ENCODE data around the gene PROSER1. TPM values are rescaled to one million over a fixed set of nuclear protein-coding genes. Genes with fewer than 3 reads are reported as not detected.
"Not testable (repeated sequence)": the region's sequence is repeated elsewhere in the genome, so short reads cannot be mapped to it uniquely, and the experiment has no call there.

Gene PROSER1
- total RNA-seq = 10 to 100 TPM; 39.9 to 41.8 TPM

DNA sequence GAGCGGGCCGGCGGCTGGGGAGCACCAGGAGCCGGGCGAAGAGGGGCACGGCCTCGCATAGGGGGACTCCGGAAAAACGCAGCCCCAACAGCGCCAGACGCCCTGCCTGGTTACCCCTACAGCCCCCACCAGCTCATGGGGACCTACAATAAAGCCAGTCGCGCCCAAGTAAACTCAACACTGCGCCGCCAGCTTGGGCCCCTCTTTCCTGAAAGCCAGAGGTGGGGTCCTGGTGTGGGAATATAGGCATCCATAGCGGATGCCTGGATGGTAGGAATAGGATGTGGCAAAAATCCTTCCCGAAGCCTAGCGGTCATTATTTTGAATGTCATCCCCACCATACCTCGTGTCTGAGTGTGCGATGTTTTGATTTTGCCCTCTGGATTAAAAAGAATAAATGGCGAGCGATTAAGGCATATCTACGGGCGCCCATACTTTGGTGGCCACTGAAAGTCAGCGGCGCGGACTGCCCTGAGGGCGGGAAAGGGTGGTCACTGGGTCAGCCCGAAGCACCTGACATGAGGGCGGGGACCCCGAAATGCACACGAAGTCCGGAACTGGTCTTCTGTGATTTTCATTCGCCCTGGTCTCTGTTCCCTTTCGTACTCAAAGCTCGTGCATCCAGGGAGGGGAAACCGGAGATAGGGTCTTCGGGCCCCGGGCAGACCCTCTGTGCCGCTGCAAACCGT lies at the start of gene PROSER1, which contains the start of gene NHLRC3:
PROSER1 (minus strand) TSS at position 210 of the 689 bp plus-strand sequence. CDS start 847 bp downstream, outside the sequence.
NHLRC3 (plus strand) TSS at position 577 of the 689 bp plus-strand sequence. CDS start 184 bp downstream, outside the sequence.
- ATAC-seq = peak; percentile 95
- intact Hi-C loops (cut with DNase I) = no loop called here
- Histone ChIP-seq H3K4me3 (peak within 1 kb of the TSS; percentile 87 to 92), H3K27ac (peak within 1 kb of the TSS; percentile 82 to 97 (median 90)), H3K4me1 (peaks cover 42% of the 10 kb centered on the region), H3K27me3 (no peaks in the 10 kb centered on the region), H3K9me3 (no peaks in the 10 kb centered on the region), H3K36me3 (replicated peaks in 1 of 2; ENCODE audit: insufficient read depth in 1 of 2, low read depth in 2 of 2) (no peaks in the 10 kb centered on the region)
- peak; percentile 92 to 96 (median 93) for DNase-seq
- WGBS, 2 donors = 0% methylated on average over 10 to 41 of the region's 41 CpGs
- peak; percentile 5 to 78 (median 72) for TF ChIP-seq POLR2A (IDR thresholded peaks at IDR 0.05)
- TF ChIP-seq, protein P1, sequence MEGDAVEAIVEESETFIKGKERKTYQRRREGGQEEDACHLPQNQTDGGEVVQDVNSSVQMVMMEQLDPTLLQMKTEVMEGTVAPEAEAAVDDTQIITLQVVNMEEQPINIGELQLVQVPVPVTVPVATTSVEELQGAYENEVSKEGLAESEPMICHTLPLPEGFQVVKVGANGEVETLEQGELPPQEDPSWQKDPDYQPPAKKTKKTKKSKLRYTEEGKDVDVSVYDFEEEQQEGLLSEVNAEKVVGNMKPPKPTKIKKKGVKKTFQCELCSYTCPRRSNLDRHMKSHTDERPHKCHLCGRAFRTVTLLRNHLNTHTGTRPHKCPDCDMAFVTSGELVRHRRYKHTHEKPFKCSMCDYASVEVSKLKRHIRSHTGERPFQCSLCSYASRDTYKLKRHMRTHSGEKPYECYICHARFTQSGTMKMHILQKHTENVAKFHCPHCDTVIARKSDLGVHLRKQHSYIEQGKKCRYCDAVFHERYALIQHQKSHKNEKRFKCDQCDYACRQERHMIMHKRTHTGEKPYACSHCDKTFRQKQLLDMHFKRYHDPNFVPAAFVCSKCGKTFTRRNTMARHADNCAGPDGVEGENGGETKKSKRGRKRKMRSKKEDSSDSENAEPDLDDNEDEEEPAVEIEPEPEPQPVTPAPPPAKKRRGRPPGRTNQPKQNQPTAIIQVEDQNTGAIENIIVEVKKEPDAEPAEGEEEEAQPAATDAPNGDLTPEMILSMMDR (IDR thresholded peaks at IDR 0.05) = peak in 4 of 7 experiments; percentile 3 to 24 (median 9)

DNA sequence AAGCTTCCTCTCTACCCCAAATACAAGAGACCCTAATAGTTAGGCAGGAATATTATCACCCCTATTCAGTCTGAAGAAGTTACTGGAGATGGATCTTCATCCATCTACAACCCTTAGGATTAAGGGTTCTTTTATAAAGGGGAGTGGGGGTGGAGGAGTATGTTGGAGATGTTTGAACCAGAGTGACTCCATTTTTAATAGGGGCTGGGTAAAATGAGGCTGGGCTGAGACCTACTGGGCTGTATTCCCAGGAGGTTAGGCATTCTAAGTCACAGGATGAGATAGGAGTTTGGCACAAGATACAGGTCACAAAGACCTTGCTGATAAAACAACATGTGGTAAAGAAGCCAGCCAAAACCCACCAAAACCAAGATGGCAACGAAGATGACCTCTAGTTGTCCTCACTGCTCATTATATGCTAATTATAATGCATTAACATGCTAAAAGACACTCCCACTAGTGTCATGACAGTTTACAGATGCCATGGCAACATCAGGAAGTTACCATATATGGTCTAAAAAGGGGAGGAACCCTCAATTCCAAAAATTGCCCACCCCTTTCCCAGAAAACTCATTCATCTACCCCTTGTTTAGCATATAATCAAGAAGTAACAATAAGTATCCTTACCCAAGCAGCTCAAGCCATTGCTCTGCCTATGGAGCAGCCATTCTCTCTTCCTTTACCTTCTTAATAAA lies 48.5 kb upstream of the PROSER1 start:
- DNase-seq; H3K4me3 ChIP-seq; H3K36me3 ChIP-seq (replicated peaks in 1 of 2; ENCODE audit: insufficient read depth in 1 of 2, low read depth in 2 of 2); H3K9me3 ChIP-seq; H3K4me1 ChIP-seq; ATAC-seq; intact Hi-C loops (cut with DNase I); H3K27me3 ChIP-seq; H3K27ac ChIP-seq: not testable (repeated sequence)
- 21 to 26% methylated on average over 1 of the region's 1 CpG for WGBS, 2 donors

DNA sequence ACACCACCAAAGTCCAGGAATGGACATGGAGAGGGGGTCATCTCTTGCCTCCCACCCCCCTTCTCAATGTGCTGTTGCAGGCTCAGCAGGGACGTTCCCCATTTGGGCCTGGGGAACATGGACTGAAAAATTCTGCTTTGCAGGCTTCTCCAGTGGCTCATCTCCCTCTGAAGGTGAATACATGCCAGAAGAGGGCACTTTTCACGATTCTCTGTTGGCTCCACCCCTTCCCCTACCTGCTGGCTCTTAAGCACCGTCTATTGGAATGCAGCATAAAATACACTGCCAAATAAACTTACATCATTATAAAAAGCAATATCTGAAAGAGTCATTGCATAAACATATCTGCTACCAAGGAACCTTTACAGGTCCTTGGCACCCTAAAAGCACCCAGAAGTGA lies 36.1 kb upstream of the PROSER1 start:
- no peaks in the 10 kb centered on the region for H3K36me3 ChIP-seq (replicated peaks in 1 of 2; ENCODE audit: insufficient read depth in 1 of 2, low read depth in 2 of 2)
- no peak overlapping the region for H3K27ac ChIP-seq
- no peaks in the 10 kb centered on the region for H3K4me1 ChIP-seq
- H3K9me3 ChIP-seq = no peaks in the 10 kb centered on the region
- DNase-seq = no peak
- intact Hi-C loops (cut with DNase I) = no loop called here
- ATAC-seq = no peak
- TF ChIP-seq POLR2A (IDR thresholded peaks at IDR 0.05) = no peak
- TF ChIP-seq, protein P1 (IDR thresholded peaks at IDR 0.05) = no peak
- 30 to 46% methylated on average over 3 of the region's 3 CpGs for WGBS, 2 donors
- H3K4me3 ChIP-seq = no peak overlapping the region
- no peaks in the 10 kb centered on the region for H3K27me3 ChIP-seq

DNA sequence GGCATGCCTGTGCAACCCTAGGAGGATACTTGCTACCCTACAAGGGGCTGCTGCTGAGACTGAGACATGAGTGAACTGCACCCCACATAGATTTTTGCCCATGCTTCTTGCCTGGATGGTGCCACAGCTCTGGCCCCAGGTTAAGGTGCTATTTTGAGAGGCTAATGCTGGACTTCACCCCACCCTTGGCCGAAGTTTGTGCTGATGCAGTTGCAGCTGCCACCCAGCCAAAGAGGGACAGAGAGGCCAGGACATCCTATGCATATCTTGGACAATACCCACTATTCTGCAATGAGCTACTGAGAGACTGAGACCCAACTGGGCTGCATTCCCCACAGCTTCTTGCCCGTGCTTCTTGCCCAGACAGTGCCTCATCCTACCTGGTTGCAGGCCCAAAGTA lies 35.0 kb upstream of the PROSER1 start:
- Histone ChIP-seq H3K36me3 (replicated peaks in 1 of 2; ENCODE audit: insufficient read depth in 1 of 2, low read depth in 2 of 2) (no peaks in the 10 kb centered on the region), H3K27me3 (no peaks in the 10 kb centered on the region), H3K9me3 (no peaks in the 10 kb centered on the region), H3K4me1 (no peaks in the 10 kb centered on the region), H3K27ac (no peak overlapping the region), H3K4me3 (no peak overlapping the region)
- DNase-seq (no peak), ATAC-seq (no peak)
- intact Hi-C loops (cut with DNase I) = no loop called here
- 38 to 79% methylated on average over 1 to 2 of the region's 2 CpGs for WGBS, 2 donors
- TF ChIP-seq POLR2A (IDR thresholded peaks at IDR 0.05) = no peak
- TF ChIP-seq, protein P1 (IDR thresholded peaks at IDR 0.05) = no peak

DNA sequence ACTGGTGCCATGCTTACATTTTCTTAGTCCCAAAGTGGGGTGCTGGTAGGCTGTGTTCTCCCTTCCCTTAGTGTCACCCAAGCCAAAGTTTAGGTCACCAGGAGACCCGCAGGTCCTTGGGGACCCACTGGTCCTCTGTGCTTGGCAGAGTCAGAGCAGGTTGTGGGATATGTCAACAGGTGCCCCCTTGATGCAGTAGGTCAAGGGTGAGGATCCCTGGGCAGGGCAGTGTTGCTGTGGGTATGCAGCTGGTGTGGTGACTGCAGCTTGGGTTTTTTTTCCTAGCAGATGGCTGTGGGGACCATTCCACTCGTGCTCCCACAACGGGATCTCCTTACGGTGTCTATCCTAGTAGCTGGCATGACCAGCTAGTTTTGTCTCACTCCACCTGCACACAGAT lies 24.1 kb upstream of the PROSER1 start:
- intact Hi-C loops (cut with DNase I) = no loop called here
- ATAC-seq (no peak), DNase-seq (no peak)
- Histone ChIP-seq H3K36me3 (replicated peaks in 1 of 2; ENCODE audit: insufficient read depth in 1 of 2, low read depth in 2 of 2) (no peaks in the 10 kb centered on the region), H3K4me1 (no peaks in the 10 kb centered on the region), H3K9me3 (no peaks in the 10 kb centered on the region), H3K27me3 (no peaks in the 10 kb centered on the region), H3K27ac (no peak overlapping the region), H3K4me3 (no peak overlapping the region)
- 97 to 98% methylated on average over 4 of the region's 4 CpGs for WGBS, 2 donors
- TF ChIP-seq, protein P1 (IDR thresholded peaks at IDR 0.05) = no peak
- no peak for TF ChIP-seq POLR2A (IDR thresholded peaks at IDR 0.05)
